ENCODE data around the gene SLC9A4.

The SLC9A4 gene

GRCh38 chr2:102455061-102455670, 17.9 kb upstream of the SLC9A4 start:
- DNase-seq (ENCODE audit: low read depth): no peak

- no peak for DNase-seq (ENCODE audit: low read depth)
Measured at GRCh38 chr2:102460467-102460866, 12.6 kb upstream of the SLC9A4 start.

GRCh38 chr2:102461188-102461587, 11.8 kb upstream of the SLC9A4 start:
- no peak for DNase-seq (ENCODE audit: low read depth)

- DNase-seq (ENCODE audit: low read depth): no peak
Measured at GRCh38 chr2:102463160-102463559, 9.9 kb upstream of the SLC9A4 start.

GRCh38 chr2:102470168-102470567, 2.9 kb upstream of the SLC9A4 start:
- DNase-seq (ENCODE audit: low read depth): no peak

- no peak for DNase-seq (ENCODE audit: low read depth)
Measured at GRCh38 chr2:102473631-102474030, 605 bp downstream of the SLC9A4 start.

- no peak for DNase-seq (ENCODE audit: low read depth)
Measured at GRCh38 chr2:102474785-102475184, 1.8 kb downstream of the SLC9A4 start.

GRCh38 chr2:102478686-102479470, 5.9 kb downstream of the SLC9A4 start:
- DNase-seq (ENCODE audit: low read depth): no peak

- DNase-seq (ENCODE audit: low read depth): no peak
Measured at GRCh38 chr2:102480285-102481195, 7.5 kb downstream of the SLC9A4 start.

- no peak for DNase-seq (ENCODE audit: low read depth)
Measured at GRCh38 chr2:102481931-102482330, 8.9 kb downstream of the SLC9A4 start.

- no peak for DNase-seq (ENCODE audit: low read depth)
Measured at GRCh38 chr2:102483086-102483485, 10.1 kb downstream of the SLC9A4 start.

GRCh38 chr2:102484310-102485061, 11.5 kb downstream of the SLC9A4 start:
- DNase-seq (ENCODE audit: low read depth): no peak

GRCh38 chr2:102485147-102485785, 12.2 kb downstream of the SLC9A4 start:
- DNase-seq (ENCODE audit: low read depth): no peak

- DNase-seq (ENCODE audit: low read depth): no peak
Measured at GRCh38 chr2:102486941-102487702, 14.1 kb downstream of the SLC9A4 start.

- DNase-seq (ENCODE audit: low read depth): no peak
Measured at GRCh38 chr2:102487761-102488462, 14.9 kb downstream of the SLC9A4 start.

GRCh38 chr2:102489646-102490045, 16.6 kb downstream of the SLC9A4 start:
- DNase-seq (ENCODE audit: low read depth): no peak

GRCh38 chr2:102492006-102492405, 19.0 kb downstream of the SLC9A4 start:
- no peak for DNase-seq (ENCODE audit: low read depth)

- no peak for DNase-seq (ENCODE audit: low read depth)
Measured at GRCh38 chr2:102494570-102494969, 21.5 kb downstream of the SLC9A4 start.

GRCh38 chr2:102498414-102498813, 25.4 kb downstream of the SLC9A4 start:
- no peak for DNase-seq (ENCODE audit: low read depth)

GRCh38 chr2:102499558-102499957, 26.5 kb downstream of the SLC9A4 start:
- no peak for DNase-seq (ENCODE audit: low read depth)
